Sigmoid colon (tissue), 7 donors: ENCODE results near the gene BMP8B. TPM values are rescaled to one million over a fixed set of nuclear protein-coding genes. Genes with fewer than 3 reads are reported as not detected.
"Not testable (repeated sequence)": the region's sequence is repeated elsewhere in the genome, so short reads cannot be mapped to it uniquely, and the experiment has no call there.

Experiments used
- DNase-seq: peaks from one replicate; pipeline ENCODE4 v3.0.0-alpha.2; 2019
- H3K27ac ChIP-seq, 4 donors: fragments of 200-600 bp; sonication (generic); one replicate each; pipeline ENCODE4 v1.5.1; 2016 to 2019; ENCODE audit warnings: mild to moderate bottlenecking in 1 of 4
- H3K27me3 ChIP-seq, 3 donors: fragments of 200-600 bp; sonication (generic); one replicate each; pipeline ENCODE4 v1.5.1; 2019; ENCODE audit warnings: mild to moderate bottlenecking in 1 of 3
- H3K36me3 ChIP-seq, 4 donors: fragments of 200-600 bp; sonication (generic); one replicate each; pipeline ENCODE4 v1.5.1; 2016 to 2019
- H3K4me1 ChIP-seq, 4 donors: fragments of 200-600 bp; sonication (generic); one replicate each; pipeline ENCODE4 v1.5.1; 2017 to 2019
- H3K4me3 ChIP-seq, 4 donors: fragments of 200-600 bp; sonication (generic); one replicate each; pipeline ENCODE4 v1.5.1; 2017 to 2019; ENCODE audit warnings: mild to moderate bottlenecking in 2 of 4, moderate library complexity in 1 of 4
- H3K9me3 ChIP-seq, 4 donors: fragments of 200-600 bp in 3 of 4; sonication (generic) in 3 of 4; one replicate each; pipeline versions ENCODE4 v1.5.1 to v1.6.1; 2013 to 2019
- EP300 ChIP-seq, 4 donors: sonication (generic); formaldehyde crosslinking; IDR thresholded peaks; one replicate each; pipeline ENCODE4 v1.6.1; 2017; ENCODE audit warnings: antibody characterized with exemption in 4 of 4
- POLR2A ChIP-seq, 2 donors: fragments of 450-650 bp; IDR thresholded peaks; one replicate each; pipeline ENCODE4 v1.6.1; 2016; ENCODE audit warnings: antibody characterized with exemption in 2 of 2, mild to moderate bottlenecking in 2 of 2, moderate library complexity in 2 of 2
- POLR2AphosphoS5 ChIP-seq, 4 donors: sonication (generic); formaldehyde crosslinking; IDR thresholded peaks; one replicate each; pipeline ENCODE4 v1.6.1; 2017; ENCODE audit warnings: antibody characterized with exemption in 4 of 4
- WGBS, 2 donors: extraction: QIAGEN DNeasy Blood & Tissue Kit; methylation state at CpG; one replicate each; pipeline ENCODE4 v1.1.7; 2013; 5-methylcytosine and 5-hydroxymethylcytosine counted together
- intact Hi-C: fragments of 100-400 bp; cut with DNase I; formaldehyde crosslinking; loops from one replicate; pipeline ENCODE4 v1.15.1; 2023
- polyA plus RNA-seq, 3 donors: library from polyadenylated mRNA; stranded (reverse); fragments of 200-250 nt; gene quantifications; one replicate each; pipeline ENCODE4 v1.2.3, GENCODE V29; 2013
- total RNA-seq, 4 donors: library from RNA; depleted of rRNA; stranded (reverse); fragments of >200 nt; gene quantifications; one replicate each; pipeline ENCODE4 v1.1.0, GENCODE V29; 2016
- TF ChIP-seq, protein P1 (sequence below), 4 experiments: fragments of 450-650 bp in 3 of 4; fragments of 200-600 bp in 1 of 4; IDR thresholded peaks; one replicate each; pipeline ENCODE4 v1.5.1; 2016 to 2019; ENCODE audit warnings: antibody characterized with exemption in 4 of 4, mild to moderate bottlenecking in 3 of 4, moderate library complexity in 2 of 4
- donor health status: healthy with polysubstance abuse.
- donor health status: Bipolar disorder and iron deficiency.
- donor health status: healthy.

The BMP8B gene
- total and polyA plus RNA-seq, 7 donors = 0.16 to 4.6 (median 2.1) TPM

DNA sequence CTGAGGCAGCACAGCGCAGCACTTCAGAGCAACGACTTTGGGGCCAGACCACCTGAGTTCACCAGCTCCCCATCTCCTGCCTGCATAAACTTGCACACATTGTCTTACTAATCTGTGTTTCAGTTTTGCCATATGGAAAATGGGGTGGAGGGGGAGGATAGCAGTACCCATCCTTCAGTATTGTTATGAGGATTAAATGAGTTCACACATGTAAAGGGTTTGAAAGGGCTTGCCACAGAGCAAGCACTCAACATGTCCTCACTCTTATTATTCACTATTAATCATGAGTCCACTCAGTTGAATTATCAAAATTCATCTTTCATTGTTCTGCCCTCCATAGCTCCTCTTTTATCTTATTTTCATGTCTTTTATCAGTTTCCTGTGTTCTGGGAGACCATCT, 40.1 kb upstream of the BMP8B start:
- TF ChIP-seq POLR2A (IDR thresholded peaks at IDR 0.05) = no peak
- TF ChIP-seq, protein P1, sequence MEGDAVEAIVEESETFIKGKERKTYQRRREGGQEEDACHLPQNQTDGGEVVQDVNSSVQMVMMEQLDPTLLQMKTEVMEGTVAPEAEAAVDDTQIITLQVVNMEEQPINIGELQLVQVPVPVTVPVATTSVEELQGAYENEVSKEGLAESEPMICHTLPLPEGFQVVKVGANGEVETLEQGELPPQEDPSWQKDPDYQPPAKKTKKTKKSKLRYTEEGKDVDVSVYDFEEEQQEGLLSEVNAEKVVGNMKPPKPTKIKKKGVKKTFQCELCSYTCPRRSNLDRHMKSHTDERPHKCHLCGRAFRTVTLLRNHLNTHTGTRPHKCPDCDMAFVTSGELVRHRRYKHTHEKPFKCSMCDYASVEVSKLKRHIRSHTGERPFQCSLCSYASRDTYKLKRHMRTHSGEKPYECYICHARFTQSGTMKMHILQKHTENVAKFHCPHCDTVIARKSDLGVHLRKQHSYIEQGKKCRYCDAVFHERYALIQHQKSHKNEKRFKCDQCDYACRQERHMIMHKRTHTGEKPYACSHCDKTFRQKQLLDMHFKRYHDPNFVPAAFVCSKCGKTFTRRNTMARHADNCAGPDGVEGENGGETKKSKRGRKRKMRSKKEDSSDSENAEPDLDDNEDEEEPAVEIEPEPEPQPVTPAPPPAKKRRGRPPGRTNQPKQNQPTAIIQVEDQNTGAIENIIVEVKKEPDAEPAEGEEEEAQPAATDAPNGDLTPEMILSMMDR (IDR thresholded peaks at IDR 0.05) = no peak
- no peak for TF ChIP-seq POLR2AphosphoS5 (IDR thresholded peaks at IDR 0.05)
- no peak for TF ChIP-seq EP300 (IDR thresholded peaks at IDR 0.05)
- WGBS, 2 donors = 86 to 92% methylated on average over 2 of the region's 2 CpGs
- no peaks in the 10 kb centered on the region for H3K36me3 ChIP-seq
- H3K27me3 ChIP-seq = peaks cover 0 to 14% (median 0%) of the 10 kb centered on the region in 3 donors
- no peaks in the 10 kb centered on the region for H3K9me3 ChIP-seq
- DNase-seq = no peak
- H3K27ac ChIP-seq = no peak overlapping the region
- H3K4me1 ChIP-seq = no peaks in the 10 kb centered on the region
- intact Hi-C loops = loop anchor here (5.0 kb wide), 1 partner anchor 204 kb away; no protein-coding TSS in a partner anchor
- no peak overlapping the region for H3K4me3 ChIP-seq

DNA sequence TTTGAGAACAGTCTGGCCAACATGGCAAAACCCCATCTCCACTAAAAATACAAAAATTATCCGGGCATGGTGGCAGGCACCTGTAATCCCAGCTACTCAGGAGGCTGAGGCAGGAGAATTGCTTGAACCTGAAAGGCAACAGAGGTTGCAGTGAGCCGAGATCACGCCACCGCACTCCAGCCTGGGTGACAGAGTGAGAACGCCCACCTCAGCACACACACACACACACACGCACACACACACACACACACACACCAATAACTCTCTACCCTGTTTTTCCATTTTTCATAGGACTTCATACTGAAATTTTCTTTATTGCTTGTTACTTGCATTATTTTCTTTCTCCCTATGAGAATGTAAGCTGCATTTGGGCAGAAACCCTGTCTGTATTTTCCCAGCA, 39.6 kb upstream of the BMP8B start:
- 86 to 96% methylated on average over 6 of the region's 6 CpGs for WGBS, 2 donors
- intact Hi-C loops = loop anchor here (5.0 kb wide), 1 partner anchor 204 kb away; no protein-coding TSS in a partner anchor
- H3K27me3 ChIP-seq = peaks cover 0 to 19% (median 0%) of the 10 kb centered on the region in 3 donors
- not testable (repeated sequence) for H3K27ac ChIP-seq, H3K9me3 ChIP-seq, H3K36me3 ChIP-seq, H3K4me3 ChIP-seq, H3K4me1 ChIP-seq, DNase-seq

GRCh38 chr1:39827201-39827600, 38.5 kb upstream of the BMP8B start:
- H3K4me3 ChIP-seq = no peak overlapping the region
- DNase-seq = no peak
- no peak overlapping the region for H3K27ac ChIP-seq
- H3K9me3 ChIP-seq = no peaks in the 10 kb centered on the region
- no peak for TF ChIP-seq POLR2AphosphoS5 (IDR thresholded peaks at IDR 0.05)
- no peak for TF ChIP-seq EP300 (IDR thresholded peaks at IDR 0.05)
- no peak for TF ChIP-seq POLR2A (IDR thresholded peaks at IDR 0.05)
- TF ChIP-seq, protein P1 (IDR thresholded peaks at IDR 0.05) = no peak
- no peaks in the 10 kb centered on the region for H3K36me3 ChIP-seq
- intact Hi-C loops = loop anchor here (5.0 kb wide), 1 partner anchor 205 kb away; no protein-coding TSS in a partner anchor
- H3K4me1 ChIP-seq = no peaks in the 10 kb centered on the region
- 30 to 64% methylated on average over 7 of the region's 7 CpGs for WGBS, 2 donors
- peaks cover 0 to 19% (median 0%) of the 10 kb centered on the region in 3 donors for H3K27me3 ChIP-seq

DNA sequence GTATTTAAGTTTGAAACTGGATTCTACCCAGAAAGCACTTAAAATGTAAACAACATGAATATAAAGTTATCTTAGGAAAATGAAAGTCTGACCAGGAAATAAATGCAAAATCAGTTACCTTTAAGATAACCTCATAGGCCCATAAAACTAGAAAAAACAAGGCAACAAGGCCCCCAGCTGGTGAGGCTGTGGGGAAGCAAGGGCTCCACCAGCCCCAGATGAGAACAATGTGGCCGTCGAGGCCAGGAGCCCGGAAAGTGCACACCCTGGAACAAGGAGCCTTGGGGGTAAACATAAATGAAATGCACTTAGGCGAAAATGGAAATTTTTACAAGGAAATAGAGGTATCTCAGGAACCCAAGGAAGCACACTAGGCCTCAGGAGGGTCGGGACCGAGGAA, 37.9 kb upstream of the BMP8B start:
- H3K4me3 ChIP-seq = no peak overlapping the region
- H3K9me3 ChIP-seq = no peaks in the 10 kb centered on the region
- no peaks in the 10 kb centered on the region for H3K4me1 ChIP-seq
- no peak for TF ChIP-seq POLR2AphosphoS5 (IDR thresholded peaks at IDR 0.05)
- no peak for TF ChIP-seq EP300 (IDR thresholded peaks at IDR 0.05)
- TF ChIP-seq POLR2A (IDR thresholded peaks at IDR 0.05) = no peak
- TF ChIP-seq, protein P1 (IDR thresholded peaks at IDR 0.05) = no peak
- H3K27ac ChIP-seq = no peak overlapping the region
- WGBS, 2 donors = 17 to 62% methylated on average over 6 of the region's 6 CpGs
- intact Hi-C loops = loop anchor here (5.0 kb wide), 1 partner anchor 206 kb away; no protein-coding TSS in a partner anchor
- H3K27me3 ChIP-seq = peaks cover 0 to 19% (median 0%) of the 10 kb centered on the region in 3 donors
- no peak for DNase-seq
- H3K36me3 ChIP-seq = no peaks in the 10 kb centered on the region

DNA sequence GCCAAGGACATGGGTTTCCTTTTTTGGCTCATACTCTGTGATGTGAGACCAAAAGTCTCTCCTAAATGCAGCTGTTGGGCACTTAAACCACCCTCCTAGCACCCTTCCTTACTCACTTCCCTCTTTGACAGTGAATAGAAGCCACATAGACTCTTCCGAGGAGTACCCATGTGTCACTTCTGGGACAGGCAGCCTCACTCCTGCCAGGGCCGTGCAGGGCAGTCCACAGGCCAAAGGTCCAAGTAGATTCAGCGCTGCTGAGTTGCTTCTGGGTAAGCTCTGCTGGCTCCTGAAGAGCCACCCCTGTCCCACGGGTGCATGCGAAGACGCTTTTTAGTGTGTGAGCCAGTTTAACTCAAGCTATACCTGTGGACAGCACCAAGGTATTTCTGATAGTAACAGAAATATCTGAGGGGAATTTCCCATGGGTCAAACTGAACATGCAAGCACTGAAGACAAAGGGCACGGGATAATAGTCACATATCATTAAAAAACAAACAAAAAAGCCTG, 36.8 kb upstream of the BMP8B start:
- TF ChIP-seq POLR2AphosphoS5 (IDR thresholded peaks at IDR 0.05) (no peak), POLR2A (IDR thresholded peaks at IDR 0.05) (no peak), EP300 (IDR thresholded peaks at IDR 0.05) (no peak)
- TF ChIP-seq, protein P1 (IDR thresholded peaks at IDR 0.05) = no peak
- H3K36me3 ChIP-seq = no peaks in the 10 kb centered on the region
- no peaks in the 10 kb centered on the region for H3K4me1 ChIP-seq
- WGBS, 2 donors = 19 to 61% methylated on average over 7 of the region's 7 CpGs
- H3K9me3 ChIP-seq = no peaks in the 10 kb centered on the region
- no peak overlapping the region for H3K27ac ChIP-seq
- peaks cover 0 to 22% (median under 1%) of the 10 kb centered on the region in 3 donors for H3K27me3 ChIP-seq
- DNase-seq = no peak
- intact Hi-C loops = loop anchor here (5.0 kb wide), 1 partner anchor 207 kb away; no protein-coding TSS in a partner anchor
- no peak overlapping the region for H3K4me3 ChIP-seq

- H3K36me3 ChIP-seq, H3K4me3 ChIP-seq, H3K27ac ChIP-seq, intact Hi-C loops, H3K4me1 ChIP-seq, H3K9me3 ChIP-seq, DNase-seq: not testable (repeated sequence)
- 97 to 98% methylated on average over 3 of the region's 3 CpGs for WGBS, 2 donors
- H3K27me3 ChIP-seq = peaks cover 0 to 22% (median 4%) of the 10 kb centered on the region in 3 donors
Measured at GRCh38 chr1:39823450-39823849, 34.8 kb upstream of the BMP8B start.
